NCI-H128 (cell line): Measurements from ENCODE around the gene HLCS.
A peak's percentile ranks its signal among the peaks of the same experiment; 100 is the strongest.
"Not testable (repeated sequence)": the region's sequence is repeated elsewhere in the genome, so short reads cannot be mapped to it uniquely, and the experiment has no call there.

Experiments used
- DNase-seq: peaks from one replicate; lab custom pipeline; 2025; ENCODE audit not compliant: unreplicated experiment; lab: John Stamatoyannopoulos, UW

HLCS gene

GRCh38 chr21:36966066-36966820, at the start of gene HLCS:
Gene HLCS, minus strand, starts transcription at chr21:36966669. Its CDS starts 31 bp downstream, at chr21:36966638.
- DNase-seq: no peak

- DNase-seq: peak; percentile 84
Measured at GRCh38 chr21:37009740-37010341, 43.4 kb upstream of the HLCS start.

DNA sequence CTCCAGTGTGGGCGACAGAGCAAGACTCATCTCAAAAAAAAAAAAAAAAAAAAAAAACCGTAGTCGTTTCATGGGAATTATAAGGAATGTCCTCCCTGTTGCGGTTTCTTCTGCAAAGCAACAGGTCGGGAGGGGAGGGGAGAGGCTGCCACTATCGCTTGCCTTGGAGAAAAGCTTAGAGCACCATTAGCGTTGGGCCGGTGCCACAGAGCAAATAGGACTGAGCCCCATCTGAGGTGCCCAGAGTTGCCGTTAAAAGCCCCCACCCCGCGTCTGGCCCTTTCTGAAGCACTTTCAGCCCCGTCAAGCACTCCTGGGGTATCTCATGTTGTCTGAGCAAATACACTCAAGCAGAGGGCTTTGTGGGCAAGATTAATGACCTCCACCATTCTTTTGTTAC, 42.3 kb upstream of the HLCS start:
- DNase-seq: peak; percentile 87

- DNase-seq: no peak
Measured at GRCh38 chr21:37006486-37007291, 40.2 kb upstream of the HLCS start, which contains the start of gene RIPPLY3. Gene RIPPLY3, plus strand, starts transcription at chr21:37006702. Its CDS starts 71 bp downstream, at chr21:37006773.

- no peak for DNase-seq
Measured at GRCh38 chr21:37005548-37006485, 39.3 kb upstream of the HLCS start.

DNA sequence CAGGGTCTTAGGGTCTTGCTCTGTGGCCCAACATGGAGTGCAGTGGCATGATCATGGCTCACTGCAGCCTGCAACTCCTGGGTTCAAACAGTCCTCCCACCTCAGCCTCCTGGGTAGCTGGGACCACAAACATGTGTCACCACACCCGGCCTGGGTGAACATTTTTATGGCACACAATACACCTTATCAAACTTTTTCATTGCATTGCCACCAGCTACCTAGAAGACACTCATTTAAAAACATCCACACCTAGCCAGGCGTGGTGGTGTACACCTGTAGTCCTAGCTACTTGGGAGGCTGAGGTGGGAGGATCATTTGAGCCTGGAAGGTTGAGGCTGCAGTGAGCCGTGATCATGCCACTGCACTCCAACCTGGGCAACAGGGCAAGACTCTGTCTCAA, 37.4 kb upstream of the HLCS start:
- DNase-seq: not testable (repeated sequence)

- not testable (repeated sequence) for DNase-seq
Measured at GRCh38 chr21:37002851-37003250, 36.4 kb upstream of the HLCS start.

- DNase-seq: no peak
Measured at GRCh38 chr21:37001441-37001840, 35.0 kb upstream of the HLCS start.

DNA sequence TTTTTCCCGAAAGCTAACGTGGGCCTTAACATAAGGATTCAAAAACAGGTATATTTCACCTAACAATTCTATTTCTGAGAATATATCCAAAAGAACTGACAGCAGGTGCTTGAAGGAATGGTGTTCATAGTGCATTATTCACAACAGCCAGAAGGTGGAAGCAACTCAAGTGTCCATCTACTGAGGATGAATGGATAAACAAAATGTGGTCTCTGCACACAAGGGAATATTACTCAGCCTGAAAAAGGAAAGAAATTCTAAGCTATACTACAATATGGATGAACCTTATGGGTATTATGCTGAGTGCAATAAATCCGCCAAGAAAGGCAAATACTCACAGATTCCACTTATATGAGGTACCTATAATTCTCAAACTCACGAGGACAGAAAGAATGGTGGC, 33.9 kb upstream of the HLCS start:
- DNase-seq: no peak

- no peak for DNase-seq
Measured at GRCh38 chr21:36999131-36999898, 32.8 kb upstream of the HLCS start.

- DNase-seq: not testable (repeated sequence)
Measured at GRCh38 chr21:36995285-36995684, 28.8 kb upstream of the HLCS start.

GRCh38 chr21:36994501-36995158, 28.2 kb upstream of the HLCS start:
- DNase-seq: no peak

DNA sequence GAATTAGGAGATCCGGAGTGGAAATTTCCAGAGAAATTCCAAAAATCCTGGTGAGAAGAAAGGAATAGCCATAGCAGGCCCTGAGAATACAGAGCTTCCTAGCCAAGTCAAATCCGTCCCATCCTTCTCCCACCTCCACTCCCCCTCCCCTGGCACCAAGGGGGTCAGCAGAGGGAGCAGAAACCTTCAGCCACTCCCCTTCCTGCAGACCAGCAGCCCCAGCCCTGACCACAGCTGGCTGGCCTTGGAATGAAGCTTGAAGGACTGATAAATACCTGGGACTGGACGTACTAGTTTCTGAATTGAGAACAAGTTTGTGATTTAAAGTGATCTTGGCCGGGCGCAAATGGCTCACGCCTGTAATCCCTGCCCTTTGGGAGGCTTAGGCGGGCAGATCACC, 26.2 kb upstream of the HLCS start:
- no peak for DNase-seq

DNA sequence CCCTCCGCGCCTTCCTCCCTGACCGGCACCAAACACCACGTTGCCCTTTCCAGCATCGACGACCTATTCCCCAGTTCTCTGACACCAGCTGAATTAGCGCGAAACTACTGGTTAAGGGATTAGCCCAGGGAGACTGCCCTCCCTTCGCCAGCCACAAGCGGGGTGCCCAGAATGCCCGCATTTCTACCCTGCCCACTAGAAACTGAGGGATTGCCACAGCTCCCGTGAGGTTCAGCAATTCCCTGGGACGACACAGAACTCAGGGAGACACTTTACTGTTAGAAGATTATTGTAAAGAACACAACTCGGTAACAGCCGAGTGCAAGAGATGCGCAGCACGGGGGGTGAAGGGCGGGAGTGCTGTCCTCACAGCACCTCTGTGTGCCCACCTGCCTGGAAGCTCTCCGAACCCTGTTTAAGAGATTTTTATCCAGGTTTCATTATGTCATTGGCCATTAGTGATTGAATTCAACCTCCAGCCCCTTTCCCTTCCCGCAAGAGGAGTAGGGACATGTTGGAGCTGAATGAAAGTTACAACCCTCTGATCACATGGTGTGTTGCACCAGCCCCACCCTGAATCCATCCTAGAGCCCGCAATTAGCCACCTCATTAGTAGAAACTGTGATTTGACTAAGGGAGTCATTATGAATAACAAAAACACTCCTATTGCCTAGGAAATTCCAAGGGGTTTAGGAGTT, 24.2 kb upstream of the HLCS start:
- no peak for DNase-seq

DNA sequence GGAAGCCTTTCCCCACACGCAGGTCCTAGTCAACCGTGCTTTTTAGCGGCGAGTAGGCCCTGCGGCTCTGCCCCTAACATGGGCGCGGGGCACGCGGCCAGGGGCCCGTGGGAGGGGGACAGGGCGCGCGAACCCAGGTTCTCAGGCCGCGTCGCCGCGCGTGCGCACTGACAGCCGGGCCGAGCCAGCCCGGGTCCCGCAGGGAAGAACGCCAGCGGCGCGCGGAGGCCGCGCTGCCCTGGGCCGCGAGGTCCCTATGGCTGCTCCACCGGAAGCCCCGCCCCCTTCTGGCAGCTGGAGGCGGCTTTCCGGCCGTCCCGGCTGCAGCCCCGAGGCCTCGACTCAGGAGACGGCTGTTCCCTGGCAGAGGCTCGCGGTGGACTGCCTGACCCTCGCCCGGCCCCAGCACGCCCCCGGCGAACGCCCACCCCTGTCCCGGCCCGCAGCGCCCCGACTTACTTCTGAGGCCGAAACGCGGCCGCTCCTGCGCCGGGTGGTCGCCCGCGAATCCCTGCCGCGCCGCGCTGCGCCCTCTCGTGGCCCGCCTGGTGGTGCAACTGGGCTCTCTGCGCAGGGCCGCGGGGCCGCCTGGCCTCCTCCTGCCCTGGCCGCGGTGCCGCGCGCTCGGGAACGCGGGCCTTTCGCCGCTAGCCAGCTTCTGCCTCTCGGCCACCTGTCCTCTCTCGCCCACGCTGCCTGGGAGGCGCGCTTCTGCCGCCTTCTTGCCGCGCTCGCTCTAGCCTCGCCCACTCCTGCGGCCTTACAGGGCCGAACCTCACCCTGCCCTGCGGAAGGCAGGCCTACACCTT, 23.4 kb upstream of the HLCS start:
- peak; percentile 55 for DNase-seq

DNA sequence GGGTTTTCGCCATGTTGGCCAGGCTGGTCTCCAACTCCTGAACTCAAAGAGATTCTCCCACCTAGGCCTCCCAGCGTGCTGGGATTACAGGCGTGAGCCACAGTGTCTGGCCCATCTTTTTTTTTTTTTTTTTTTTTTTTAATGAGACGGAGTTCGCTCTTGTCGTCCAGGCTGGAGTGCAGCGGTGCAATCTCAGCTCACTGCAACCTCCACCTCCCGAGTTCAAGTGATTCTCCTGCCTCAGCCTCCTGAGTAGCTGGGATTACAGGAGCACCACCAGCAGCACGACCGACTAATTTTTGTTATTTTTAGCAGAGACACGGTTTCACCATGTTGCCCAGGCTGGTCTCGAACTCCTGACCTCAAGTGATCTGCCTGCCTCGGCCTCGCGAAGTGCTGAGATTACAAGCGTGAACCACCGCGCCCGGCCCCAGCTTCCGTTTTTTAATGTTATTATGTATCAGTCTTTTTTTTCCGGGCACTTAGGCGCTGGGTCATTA, 22.8 kb upstream of the HLCS start:
- not testable (repeated sequence) for DNase-seq

- DNase-seq: no peak
Measured at GRCh38 chr21:36988536-36988935, 22.1 kb upstream of the HLCS start.

DNA sequence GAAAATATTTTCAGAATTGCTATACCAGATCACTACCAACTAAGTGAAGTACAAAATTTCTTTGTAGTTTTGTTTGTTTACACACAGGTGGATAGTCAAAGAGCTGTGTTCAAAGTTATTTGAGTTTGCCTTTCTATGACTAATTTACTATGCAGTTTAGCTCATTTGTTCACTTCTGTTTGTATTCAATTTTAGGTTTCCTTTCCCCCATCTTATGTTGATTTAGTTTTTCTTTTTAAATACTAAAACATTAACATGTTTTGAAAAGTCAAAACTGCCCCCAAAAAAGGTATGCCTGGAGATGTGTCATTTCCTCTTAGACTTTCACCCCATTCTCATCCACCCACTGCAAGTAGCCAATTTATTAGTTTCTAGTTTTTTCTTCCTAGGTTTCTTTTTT, 21.4 kb upstream of the HLCS start:
- DNase-seq: no peak
